Measurements from ENCODE around the gene DLG1.

DNA sequence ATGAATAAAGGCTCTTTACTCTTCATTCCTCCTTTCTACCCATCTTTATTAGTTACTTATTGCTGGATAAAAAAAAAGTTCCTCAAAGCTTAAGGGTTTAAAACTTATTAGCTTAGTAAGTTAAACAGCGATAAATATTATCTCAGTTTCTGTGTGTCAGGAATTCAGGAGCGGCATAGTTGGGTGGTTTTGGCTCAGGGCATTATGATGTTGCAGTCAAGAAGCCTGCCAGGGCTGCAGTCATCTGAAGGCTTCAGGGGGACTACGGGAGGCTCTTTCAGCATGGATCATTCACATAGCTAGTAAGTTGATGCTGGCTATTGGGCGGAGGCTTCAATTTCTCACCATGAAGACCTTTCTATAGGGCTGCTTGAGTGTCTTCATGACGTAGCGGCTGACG lies 1.9 kb upstream of the DLG1 start:
- TF ChIP-seq ZFP36 (IDR thresholded peaks at IDR 0.05; ENCODE audit: low read depth, low read length, partially characterized antibody) (no peak), NCOA1 (IDR thresholded peaks at IDR 0.05; ENCODE audit: low read depth) (no peak)
